ENCODE data around the gene BHLHA15.

The BHLHA15 gene

GRCh38 chr7:98211221-98211675 lies at the start of gene BHLHA15:
Gene BHLHA15 (plus strand): TSS chr7:98211439. CDS start chr7:98212310, 871 bp downstream.
- Histone ChIP-seq H3K27ac (no peak within 1 kb of the TSS), H3K4me3 (peak within 1 kb of the TSS; percentile 67)
- TF ChIP-seq CTCF (IDR thresholded peaks at IDR 0.05): no peak
- DNase-seq (ENCODE audit: low spot score): no peak

GRCh38 chr7:98162758-98163157 lies 48.5 kb upstream of the BHLHA15 start:
- TF ChIP-seq CTCF (IDR thresholded peaks at IDR 0.05): no peak
- DNase-seq (ENCODE audit: low spot score): no peak
- Histone ChIP-seq H3K4me3 (no peak overlapping the region), H3K27ac (no peak overlapping the region)

- Histone ChIP-seq H3K27ac (no peak overlapping the region), H3K4me3 (no peak overlapping the region)
- no peak for TF ChIP-seq CTCF (IDR thresholded peaks at IDR 0.05)
- DNase-seq (ENCODE audit: low spot score): no peak
Observed at GRCh38 chr7:98163269-98163668, 48.0 kb upstream of the BHLHA15 start.

GRCh38 chr7:98163704-98164494 lies 47.3 kb upstream of the BHLHA15 start:
- no peak for TF ChIP-seq CTCF (IDR thresholded peaks at IDR 0.05)
- no peak overlapping the region for H3K27ac ChIP-seq
- H3K4me3 ChIP-seq: no peak overlapping the region
- DNase-seq (ENCODE audit: low spot score): no peak

- DNase-seq (ENCODE audit: low spot score): no peak
- peak; percentile 13 for TF ChIP-seq CTCF (IDR thresholded peaks at IDR 0.05)
- Histone ChIP-seq H3K4me3 (no peak overlapping the region), H3K27ac (no peak overlapping the region)
Observed at GRCh38 chr7:98165827-98166667, 45.2 kb upstream of the BHLHA15 start.

- no peak for TF ChIP-seq CTCF (IDR thresholded peaks at IDR 0.05)
- Histone ChIP-seq H3K27ac (no peak overlapping the region), H3K4me3 (no peak overlapping the region)
- DNase-seq (ENCODE audit: low spot score): no peak
Observed at GRCh38 chr7:98166668-98166970, 44.6 kb upstream of the BHLHA15 start.
